GM23248 (cell line): ENCODE data around the gene MON1A. TPM values are rescaled to one million over a fixed set of nuclear protein-coding genes. Genes with fewer than 3 reads are reported as not detected.
A peak's percentile ranks its signal among the peaks of the same experiment; 100 is the strongest.

Experiments
- DNase-seq: peaks from one replicate; pipeline ENCODE4 v3.0.0-alpha.2; 2015
- H2AFZ ChIP-seq: fragments of 200-600 bp; sonication (generic); 2 replicates; pipeline ENCODE4 v1.6.1; 2016; ENCODE audit warnings: antibody characterized with exemption
- H3F3A ChIP-seq: fragments of 200-600 bp; sonication (generic); 2 replicates; pipeline ENCODE4 v1.6.1; 2016; ENCODE audit warnings: mild to moderate bottlenecking, antibody characterized with exemption, mixed run types; ENCODE audit not compliant: insufficient read depth
- H3K27ac ChIP-seq: fragments of 200-600 bp; sonication (generic); 2 replicates; pipeline ENCODE4 v1.5.1; 2016; ENCODE audit warnings: mild to moderate bottlenecking
- H3K27me3 ChIP-seq: fragments of 200-600 bp; sonication (generic); replicated peaks from 2 replicates; pipeline ENCODE4 v1.6.1; 2016; ENCODE audit warnings: mild to moderate bottlenecking; ENCODE audit not compliant: insufficient read depth
- H3K36me3 ChIP-seq: fragments of 200-600 bp; sonication (generic); 2 replicates; pipeline ENCODE4 v1.6.1; 2016; ENCODE audit warnings: low read depth, mild to moderate bottlenecking
- H3K4me1 ChIP-seq: fragments of 200-600 bp; sonication (generic); 2 replicates; pipeline ENCODE4 v1.6.1; 2016; ENCODE audit warnings: mild to moderate bottlenecking; ENCODE audit not compliant: insufficient read depth
- H3K4me2 ChIP-seq: fragments of 200-600 bp; sonication (generic); one replicate; pipeline ENCODE4 v1.6.1; 2016; ENCODE audit warnings: mild to moderate bottlenecking; ENCODE audit not compliant: unreplicated experiment
- H3K4me3 ChIP-seq: fragments of 200-600 bp; sonication (generic); 2 replicates; pipeline ENCODE4 v1.5.1; 2016; ENCODE audit warnings: mild to moderate bottlenecking
- H3K79me2 ChIP-seq: fragments of 200-600 bp; sonication (generic); 2 replicates; pipeline ENCODE4 v1.6.1; 2016; ENCODE audit warnings: mild to moderate bottlenecking; ENCODE audit not compliant: insufficient read depth
- H3K9ac ChIP-seq: fragments of 200-600 bp; sonication (generic); 2 replicates; pipeline ENCODE4 v1.6.1; 2016; ENCODE audit warnings: mild to moderate bottlenecking
- H3K9me2 ChIP-seq: fragments of 200-600 bp; sonication (generic); 2 replicates; pipeline ENCODE4 v1.6.1; 2016; ENCODE audit warnings: mixed run types, mild to moderate bottlenecking, moderate library complexity; ENCODE audit not compliant: insufficient read depth
- H3K9me3 ChIP-seq: fragments of 200-600 bp; sonication (generic); one replicate; pipeline ENCODE4 v1.6.1; 2017; ENCODE audit warnings: low read depth
- H4K20me1 ChIP-seq: fragments of 200-600 bp; sonication (generic); 2 replicates; pipeline ENCODE4 v1.6.0; 2016; ENCODE audit not compliant: insufficient read depth
- EZH2 ChIP-seq: fragments of 200-600 bp; sonication (generic); IDR thresholded peaks from 2 replicates; pipeline ENCODE4 v1.6.1; 2018; ENCODE audit warnings: antibody characterized with exemption, mild to moderate bottlenecking; ENCODE audit not compliant: insufficient read depth, poor library complexity, severe bottlenecking
- EZH2phosphoT487 ChIP-seq: fragments of 200-600 bp; sonication (generic); IDR thresholded peaks from 2 replicates; pipeline ENCODE4 v1.6.1; 2018; ENCODE audit warnings: antibody characterized with exemption, moderate library complexity, mild to moderate bottlenecking, low read depth; ENCODE audit not compliant: insufficient read depth
- WGBS, 2 experiments: methylation state at CpG; one replicate each; pipeline ENCODE4 v1.1.6; 2015 to 2017; ENCODE audit warnings: low lambda C conversion rate in 2 of 2, low coverage in 1 of 2; ENCODE audit errors: missing lambda C conversion rate in 2 of 2; 5-methylcytosine and 5-hydroxymethylcytosine counted together
- in situ Hi-C: fragments of 300-500 bp; cut with MboI; formaldehyde crosslinking; loops from 2 replicates; pipeline ENCODE4 v1.15.0; 2020
- polyA plus RNA-seq: library from polyadenylated mRNA; unstranded; fragments of >200 nt; fragmentation: Nextera tagmentation; extraction: Ambion mirVana; gene quantifications from 2 replicates; pipeline ENCODE4 v1.2.1, GENCODE V29; 2016
- total RNA-seq: library from RNA; depleted of rRNA; stranded (reverse); fragments of >200 nt; shearing (Covaris generic); gene quantifications from 2 replicates; pipeline ENCODE4 v1.2.3, GENCODE V29; 2014

The MON1A gene
- total and polyA plus RNA-seq, 2 experiments from 2014 or later: 13.6 to 15.0 TPM

DNA sequence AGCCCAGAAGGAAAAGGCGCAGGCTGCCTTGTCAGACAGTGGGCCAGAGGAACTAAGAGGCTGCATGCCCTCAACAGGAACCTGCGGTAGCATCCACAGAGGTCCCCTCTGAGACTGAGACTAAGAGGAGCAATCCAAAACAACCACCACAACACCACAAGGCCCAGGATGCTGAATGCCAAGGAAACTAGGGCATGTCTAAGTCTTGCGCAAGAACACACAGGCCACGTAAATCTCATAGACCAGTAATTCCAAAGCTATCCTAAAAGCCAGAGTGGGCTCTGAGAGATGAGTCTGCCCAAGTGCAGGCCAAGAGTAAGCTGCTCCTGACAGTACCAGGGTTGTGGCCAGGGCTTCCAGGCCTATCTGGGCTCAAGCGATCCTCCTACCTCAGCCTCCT lies 12.9 kb downstream of the MON1A start:
- Histone ChIP-seq H3K4me1 (no peaks in the 10 kb centered on the region), H3K27ac (peak overlapping the region; percentile 15; the same call in 1 of the 2 replicates), H3K4me2 (no peak overlapping the region), H3F3A (no peaks in the 10 kb centered on the region), H3K9ac (no peak overlapping the region), H3K9me2 (no peaks in the 10 kb centered on the region), H3K36me3 (no peaks in the 10 kb centered on the region), H2AFZ (no peak overlapping the region), H3K4me3 (no peak overlapping the region), H3K27me3 (no peaks in the 10 kb centered on the region), H3K9me3 (no peaks in the 10 kb centered on the region), H4K20me1 (no peaks in the 10 kb centered on the region), H3K79me2 (no peaks in the 10 kb centered on the region)
- TF ChIP-seq EZH2phosphoT487 (no peak), EZH2 (no peak)
- in situ Hi-C loops: no loop called here
- DNase-seq: peak; percentile 79
- WGBS, 2 experiments: 83 to 88% methylated on average over 5 of the region's 5 CpGs

DNA sequence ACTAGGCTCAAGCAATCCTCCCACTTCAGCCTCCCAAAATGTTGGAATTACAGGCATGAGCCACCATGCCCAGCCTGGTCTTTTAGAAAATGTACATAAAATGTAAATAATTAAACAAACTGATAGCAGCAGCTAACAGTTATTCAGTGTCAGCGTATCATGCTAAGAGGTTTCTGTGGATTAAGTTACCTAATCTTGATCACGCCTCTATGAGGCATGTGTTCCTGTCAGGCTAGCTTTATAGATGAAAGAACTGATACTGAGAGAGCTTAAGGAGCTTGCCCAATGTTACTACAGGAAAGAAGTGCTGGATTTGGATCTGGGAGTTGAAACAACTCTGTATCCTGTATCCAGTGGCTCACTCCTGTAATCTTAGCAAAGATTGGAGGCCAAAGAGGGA lies 14.7 kb downstream of the MON1A start:
- no peaks in the 10 kb centered on the region for H3K9me3 ChIP-seq
- H3K9me2 ChIP-seq: no peaks in the 10 kb centered on the region
- TF ChIP-seq EZH2phosphoT487: no peak
- TF ChIP-seq EZH2: no peak
- no peaks in the 10 kb centered on the region for H3K79me2 ChIP-seq
- no peaks in the 10 kb centered on the region for H3F3A ChIP-seq
- no peak overlapping the region for H3K9ac ChIP-seq
- no peaks in the 10 kb centered on the region for H3K4me1 ChIP-seq
- H3K4me3 ChIP-seq: no peak overlapping the region
- H4K20me1 ChIP-seq: no peaks in the 10 kb centered on the region
- no peak overlapping the region for H3K4me2 ChIP-seq
- no peaks in the 10 kb centered on the region for H3K27me3 ChIP-seq
- H2AFZ ChIP-seq: no peak overlapping the region
- in situ Hi-C loops: no loop called here
- no peak for DNase-seq
- WGBS, 2 experiments: 93% methylated on average over 2 of the region's 2 CpGs
- no peaks in the 10 kb centered on the region for H3K36me3 ChIP-seq
- H3K27ac ChIP-seq: no peak overlapping the region

DNA sequence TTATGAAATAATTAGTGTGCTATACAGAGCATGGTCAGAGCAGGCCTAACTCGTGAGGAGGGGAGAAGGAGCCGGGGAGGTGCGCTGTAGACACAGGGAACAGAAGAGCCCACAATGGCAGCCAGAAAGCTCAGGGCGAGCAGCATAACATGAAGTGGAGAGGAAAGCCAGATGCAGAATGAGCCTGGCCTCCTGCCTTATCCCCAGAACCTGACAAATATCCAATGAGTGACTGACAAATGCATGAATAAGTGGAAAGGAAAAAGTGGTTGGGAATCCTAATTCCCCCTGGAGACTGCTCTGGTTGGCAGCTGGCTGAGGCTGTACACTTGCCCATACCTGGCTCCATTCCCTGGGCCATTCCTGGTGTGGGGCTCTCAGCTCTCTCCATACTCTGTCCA lies 16.7 kb downstream of the MON1A start:
- H3K36me3 ChIP-seq: no peaks in the 10 kb centered on the region
- no peaks in the 10 kb centered on the region for H3K9me3 ChIP-seq
- no peaks in the 10 kb centered on the region for H3K4me1 ChIP-seq
- WGBS, 2 experiments: 81 to 83% methylated on average over 4 of the region's 4 CpGs
- H3K9ac ChIP-seq: no peak overlapping the region
- no peaks in the 10 kb centered on the region for H3K79me2 ChIP-seq
- H3F3A ChIP-seq: no peaks in the 10 kb centered on the region
- H3K4me3 ChIP-seq: no peak overlapping the region
- H3K4me2 ChIP-seq: no peak overlapping the region
- no peaks in the 10 kb centered on the region for H4K20me1 ChIP-seq
- H3K27me3 ChIP-seq: no peaks in the 10 kb centered on the region
- no peak for TF ChIP-seq EZH2phosphoT487
- no peak for TF ChIP-seq EZH2
- no peak overlapping the region for H3K27ac ChIP-seq
- no peak for DNase-seq
- H2AFZ ChIP-seq: no peak overlapping the region
- no peaks in the 10 kb centered on the region for H3K9me2 ChIP-seq
- in situ Hi-C loops: no loop called here

DNA sequence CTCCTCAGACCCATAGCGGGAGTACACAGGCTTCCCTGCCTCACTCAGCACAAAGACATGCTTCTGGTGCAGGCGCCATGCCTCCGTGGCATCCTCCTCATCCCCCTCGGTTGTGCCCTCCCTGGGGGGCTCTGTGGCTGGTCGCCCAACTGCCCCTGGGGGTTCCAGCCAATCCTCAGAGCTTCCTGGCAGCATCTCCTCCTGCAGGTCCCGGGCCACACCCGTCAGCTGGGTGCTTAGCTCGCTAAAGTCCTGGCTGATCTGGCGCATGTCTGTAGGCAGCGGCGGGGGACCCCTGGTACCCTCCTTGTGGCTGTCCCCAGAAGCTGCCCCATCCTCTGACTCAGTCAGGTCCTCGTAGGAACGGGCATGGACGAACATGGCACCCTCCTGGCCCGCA lies 18.0 kb downstream of the MON1A start:
- no peaks in the 10 kb centered on the region for H3K36me3 ChIP-seq
- no peaks in the 10 kb centered on the region for H3K79me2 ChIP-seq
- no peak overlapping the region for H3K27ac ChIP-seq
- no peaks in the 10 kb centered on the region for H3K4me1 ChIP-seq
- no peak for DNase-seq
- H3K4me3 ChIP-seq: no peak overlapping the region
- TF ChIP-seq EZH2phosphoT487: no peak
- TF ChIP-seq EZH2: no peak
- H2AFZ ChIP-seq: no peak overlapping the region
- in situ Hi-C loops: no loop called here
- no peak overlapping the region for H3K4me2 ChIP-seq
- no peaks in the 10 kb centered on the region for H3K9me2 ChIP-seq
- 92% methylated on average over 15 of the region's 15 CpGs for WGBS, 2 experiments
- no peak overlapping the region for H3K9ac ChIP-seq
- no peaks in the 10 kb centered on the region for H3K27me3 ChIP-seq
- H4K20me1 ChIP-seq: no peaks in the 10 kb centered on the region
- no peaks in the 10 kb centered on the region for H3F3A ChIP-seq
- no peaks in the 10 kb centered on the region for H3K9me3 ChIP-seq

DNA sequence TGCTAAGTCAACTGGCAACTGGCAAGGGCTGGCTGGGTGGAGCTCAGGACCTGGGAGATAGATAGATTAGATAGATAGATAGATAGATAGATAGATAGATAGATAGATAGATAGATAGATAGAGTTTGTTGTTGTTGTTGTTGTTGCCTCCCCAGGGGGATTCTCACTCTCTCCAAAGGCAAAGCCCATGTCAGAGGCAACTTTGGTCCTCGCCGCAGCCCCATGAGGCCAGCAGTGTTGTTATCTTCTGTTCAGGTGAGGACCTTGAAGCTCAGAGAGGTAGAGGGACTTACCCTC lies 18.5 kb downstream of the MON1A start:
- H3K79me2 ChIP-seq: no peaks in the 10 kb centered on the region
- H3K4me3 ChIP-seq: no peak overlapping the region
- no peaks in the 10 kb centered on the region for H3K27me3 ChIP-seq
- no peak overlapping the region for H3K27ac ChIP-seq
- no peak overlapping the region for H3K4me2 ChIP-seq
- H3K36me3 ChIP-seq: no peaks in the 10 kb centered on the region
- no peaks in the 10 kb centered on the region for H3K9me3 ChIP-seq
- H3K9ac ChIP-seq: no peak overlapping the region
- 100% methylated on average over 2 of the region's 2 CpGs for WGBS, 2 experiments
- H2AFZ ChIP-seq: no peak overlapping the region
- TF ChIP-seq EZH2 (no peak), EZH2phosphoT487 (no peak)
- no peak for DNase-seq
- H3F3A ChIP-seq: 0 out of 2 replicates have a peak, but pooled peaks cover under 1% of the 10 kb centered on the region
- H3K9me2 ChIP-seq: no peaks in the 10 kb centered on the region
- H3K4me1 ChIP-seq: 0 out of 2 replicates have a peak, but pooled peaks cover 4% of the 10 kb centered on the region
- in situ Hi-C loops: no loop called here
- no peaks in the 10 kb centered on the region for H4K20me1 ChIP-seq
